DMS79 treated with DMSO at 0.1 percent for 48 hours (cell line): ENCODE measurements around the gene TXNDC12.
"Not testable (repeated sequence)": the region's sequence is repeated elsewhere in the genome, so short reads cannot be mapped to it uniquely, and the experiment has no call there.

Experiments used
- DNase-seq: peaks from one replicate; lab custom pipeline; 2025; lab: John Stamatoyannopoulos, UW

The TXNDC12 gene

DNA sequence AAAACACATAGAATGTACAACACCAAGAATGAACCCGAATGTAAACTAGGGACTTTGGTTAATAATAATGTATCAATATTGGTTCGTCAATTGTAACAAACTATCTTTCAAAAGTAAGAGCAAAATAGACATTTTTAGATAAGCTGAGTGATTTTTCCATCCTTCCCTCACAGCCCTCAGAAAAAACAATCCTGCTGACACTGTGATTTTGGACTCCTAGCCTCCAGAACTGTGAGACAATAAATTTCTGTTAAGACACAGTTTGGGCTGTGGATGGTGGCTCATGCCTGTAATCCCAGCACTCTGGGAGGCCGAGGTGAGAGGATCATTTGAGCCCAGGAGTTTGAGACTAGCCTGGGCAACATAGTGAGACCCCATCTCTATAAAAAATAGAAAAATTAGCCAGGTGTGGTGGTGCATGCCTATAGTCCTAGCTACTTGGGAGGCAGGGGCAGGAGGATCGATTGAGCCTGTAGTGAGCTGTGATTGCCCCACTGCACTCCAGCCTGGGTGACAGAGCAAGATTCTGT, 9.3 kb downstream of the TXNDC12 start:
- not testable (repeated sequence) for DNase-seq

DNA sequence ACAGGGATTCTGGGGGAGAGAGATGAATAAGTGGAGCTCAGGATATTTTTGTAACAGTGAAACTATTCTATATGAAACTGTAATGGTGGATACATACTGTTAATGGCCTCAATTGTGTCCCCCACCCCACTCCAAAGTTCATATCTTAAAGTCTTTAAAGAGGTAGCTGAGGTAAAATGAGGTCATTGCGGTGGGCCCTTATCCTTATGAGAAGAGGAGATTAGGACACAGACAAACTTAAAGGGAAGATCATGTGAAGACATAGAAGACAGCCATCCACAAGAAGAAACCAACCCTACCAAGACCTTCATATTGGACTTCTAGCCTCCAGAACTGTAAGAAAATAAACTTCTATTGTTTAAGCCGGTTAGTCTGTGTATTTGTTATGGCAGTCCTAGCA, 9.8 kb downstream of the TXNDC12 start:
- no peak for DNase-seq

DNA sequence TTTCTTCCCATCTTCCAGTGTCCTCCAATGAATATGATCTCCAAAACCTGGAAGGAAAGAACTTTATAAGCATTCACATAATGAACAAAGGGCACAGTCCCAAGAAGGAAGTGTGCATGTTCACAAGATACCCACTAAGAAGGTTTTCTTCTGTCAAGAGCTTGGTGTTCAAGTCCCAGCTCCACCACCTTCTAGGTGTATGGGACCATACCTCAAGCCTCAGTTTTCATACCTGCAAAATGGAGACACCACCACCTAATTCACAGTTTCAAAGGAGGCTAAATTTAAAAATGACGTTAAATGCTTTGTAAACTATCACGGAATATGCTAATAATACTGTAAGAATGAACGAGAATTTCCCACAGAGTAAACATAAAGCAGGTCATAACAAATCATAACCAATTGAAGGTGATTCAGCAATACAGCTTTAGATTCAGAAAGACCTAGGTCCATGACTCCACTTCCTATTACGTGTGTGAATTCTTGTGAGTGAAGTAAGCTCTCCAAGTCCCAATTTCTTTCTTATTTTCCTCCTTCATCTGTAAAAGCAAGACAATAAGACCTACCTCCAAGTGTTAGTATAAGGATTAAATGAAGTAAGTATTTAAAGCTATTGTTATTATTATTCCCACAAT, 13.3 kb downstream of the TXNDC12 start:
- DNase-seq: no peak

DNA sequence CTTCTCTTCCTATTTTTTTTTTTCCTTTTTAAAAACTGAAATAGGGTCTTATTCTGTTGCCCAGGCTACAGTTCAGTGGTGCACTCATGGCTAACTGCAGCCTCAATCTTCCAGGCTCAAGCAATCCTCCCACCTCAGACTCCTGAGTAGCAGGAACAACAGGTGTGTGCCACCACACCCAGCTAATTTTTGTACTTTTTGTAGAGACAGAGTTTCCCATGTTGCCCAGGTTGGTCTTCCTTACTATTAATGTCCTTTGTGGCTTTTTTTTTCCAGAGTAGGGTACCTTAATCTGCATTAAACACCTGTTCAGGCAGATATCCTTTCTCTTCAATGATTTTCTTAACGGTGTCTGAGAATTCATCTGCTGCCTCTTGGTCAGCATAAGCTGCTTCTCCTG, 17.1 kb downstream of the TXNDC12 start:
- DNase-seq: no peak

GRCh38 chr1:52037402-52037814, 17.6 kb downstream of the TXNDC12 start:
- no peak for DNase-seq

DNA sequence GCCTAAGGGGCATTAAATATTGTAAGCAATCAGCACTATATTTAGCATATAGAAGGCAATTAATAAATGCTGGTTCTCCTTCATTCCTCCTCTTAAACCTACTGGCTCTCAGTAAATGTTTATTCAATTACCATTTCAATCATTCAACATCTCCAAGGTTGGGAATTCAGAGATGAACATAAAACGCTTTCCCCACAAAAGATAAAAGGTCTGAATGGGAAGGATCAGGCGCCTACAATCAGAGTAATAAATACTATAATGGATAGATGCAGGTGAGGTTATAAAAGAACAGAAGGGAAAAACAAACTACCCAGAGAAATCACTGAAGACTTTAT, 21.0 kb downstream of the TXNDC12 start:
- no peak for DNase-seq

DNA sequence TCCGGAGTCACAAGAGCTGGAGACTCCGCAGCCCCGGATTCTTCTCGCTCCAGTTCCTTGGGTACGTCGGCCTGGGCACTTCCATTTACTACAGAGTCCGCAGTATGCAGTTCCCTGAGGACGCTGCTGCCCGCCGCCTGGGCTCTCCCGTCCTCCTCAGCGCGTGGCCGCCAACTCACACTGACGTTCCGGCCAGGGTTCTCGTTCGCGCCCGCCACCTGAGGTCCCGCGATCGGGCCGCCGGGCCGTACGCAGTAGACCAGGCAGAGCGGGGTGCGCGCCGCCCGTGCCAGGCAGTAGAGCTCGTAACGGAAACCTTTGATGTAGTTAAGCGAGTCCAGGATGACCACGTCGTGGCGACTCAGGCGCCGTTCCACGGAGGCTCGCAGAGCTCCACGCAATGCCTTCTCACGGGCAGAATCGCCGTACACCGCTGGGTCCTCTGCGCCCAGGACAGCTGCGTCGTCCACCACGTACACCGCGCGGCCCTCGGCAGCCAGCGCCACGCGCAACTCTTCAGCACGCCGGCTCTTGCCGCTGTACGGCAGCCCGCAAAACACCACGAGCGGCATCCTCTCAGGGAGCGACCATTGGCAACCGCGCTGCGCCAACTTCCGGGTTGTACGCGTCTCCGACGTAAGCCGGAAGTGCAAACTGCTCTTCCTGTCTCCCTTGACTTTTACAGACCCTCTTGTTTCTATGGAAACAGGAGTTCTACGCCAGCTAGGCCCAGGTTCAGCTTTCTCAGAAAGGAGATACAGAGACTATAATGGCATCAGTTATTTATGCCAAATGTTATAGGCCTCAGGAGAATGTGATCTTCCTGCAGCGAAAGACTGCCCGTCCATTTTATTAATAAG, 21.6 kb downstream of the TXNDC12 start, which contains the start of gene KTI12:
KTI12 (minus strand) TSS at position 621 of the 860 bp plus-strand sequence; CDS start at position 572, 49 bp downstream.
- DNase-seq: peak; percentile 87

DNA sequence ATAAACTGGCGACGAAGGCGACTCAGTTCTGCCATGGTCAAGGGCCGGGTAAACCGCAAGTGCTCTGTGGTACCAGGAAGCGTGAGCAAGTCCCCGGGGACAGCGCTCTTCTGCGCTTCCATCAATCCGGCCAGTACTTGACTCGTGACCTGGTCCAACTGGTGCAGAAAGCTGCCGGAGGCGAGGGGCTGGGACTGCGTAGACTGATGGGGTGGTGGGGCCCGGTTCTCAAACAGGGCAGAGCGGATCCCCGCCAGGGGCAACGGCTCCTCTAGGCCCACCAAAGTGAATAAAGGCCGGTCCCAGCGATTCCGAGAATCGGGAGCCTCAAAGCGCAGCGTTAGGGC, 22.2 kb downstream of the TXNDC12 start:
- peak; percentile 65 for DNase-seq

GRCh38 chr1:52032124-52032784, 22.7 kb downstream of the TXNDC12 start:
- peak; percentile 65 for DNase-seq

DNA sequence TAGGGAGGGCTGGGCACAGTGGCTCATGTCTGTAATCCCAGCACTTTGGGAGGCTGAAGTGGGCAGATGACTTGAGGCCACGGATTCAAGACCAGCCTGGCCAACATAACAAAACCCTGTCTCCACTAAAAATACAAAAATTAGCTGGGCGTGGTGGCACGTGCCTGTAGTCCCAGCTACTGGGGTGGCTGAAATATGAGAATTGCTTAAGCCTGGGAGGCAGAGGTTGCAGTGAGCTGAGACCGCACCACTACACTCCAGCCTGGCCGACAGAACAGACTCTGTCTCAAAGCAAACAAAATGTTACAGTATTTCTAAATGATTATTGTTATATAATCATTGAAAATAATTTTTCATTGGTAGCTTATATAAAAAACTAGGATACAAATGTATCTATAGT, 26.2 kb downstream of the TXNDC12 start:
- DNase-seq: not testable (repeated sequence)

GRCh38 chr1:52028328-52028727, 26.7 kb downstream of the TXNDC12 start:
- no peak for DNase-seq

DNA sequence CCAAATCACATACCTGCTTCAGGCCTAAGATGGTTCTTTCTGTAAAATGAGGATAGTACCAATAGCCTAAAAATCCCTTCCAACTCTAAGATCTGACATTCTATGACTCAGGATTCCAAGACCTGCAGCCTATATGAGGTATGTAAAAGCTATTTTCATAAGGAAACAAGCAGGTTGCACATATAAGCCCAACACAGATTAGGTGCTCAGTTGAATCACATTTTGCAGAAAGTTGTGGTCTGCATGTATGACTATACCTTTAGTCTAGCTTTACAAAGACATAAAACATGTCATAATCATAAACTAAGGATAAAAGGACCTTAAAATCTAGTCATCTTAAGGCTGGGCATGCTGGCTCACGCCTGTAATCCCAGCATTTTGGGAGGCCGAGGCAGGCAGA, 28.7 kb downstream of the TXNDC12 start:
- no peak for DNase-seq

GRCh38 chr1:52022133-52022532, 32.9 kb downstream of the TXNDC12 start:
- DNase-seq: no peak

DNA sequence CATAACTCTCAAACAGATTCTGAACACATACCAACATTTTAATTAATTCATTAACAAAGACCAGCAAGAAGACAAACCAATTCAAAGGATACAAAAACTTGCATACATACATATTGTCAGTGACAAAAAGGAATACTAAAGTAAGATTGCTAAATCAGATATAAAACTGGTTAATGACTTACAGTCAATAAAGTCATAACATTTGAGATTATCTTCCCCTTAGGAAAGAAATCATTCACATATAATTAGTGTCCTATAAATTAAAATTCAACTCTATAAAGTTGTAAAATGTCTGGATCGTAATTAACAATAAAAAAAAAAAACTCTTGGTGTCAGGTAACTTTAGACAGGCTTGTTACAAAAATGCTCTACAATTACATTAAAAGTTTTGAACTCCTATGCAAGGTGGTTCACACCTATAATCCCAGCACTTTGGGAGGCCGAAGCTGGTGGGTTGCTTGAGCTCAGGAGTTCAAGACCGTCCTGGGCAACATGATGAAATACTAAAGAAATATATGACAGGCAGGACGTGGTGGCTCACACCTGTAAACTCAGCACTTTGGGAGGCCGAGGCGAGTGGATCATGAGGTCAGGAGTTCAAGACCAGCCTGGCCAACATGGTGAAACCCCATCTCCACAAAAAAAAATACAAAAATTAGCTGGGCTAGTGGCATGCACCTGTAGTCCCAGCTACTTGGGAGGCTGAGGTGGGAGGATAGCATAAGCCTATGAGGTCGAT, 46.8 kb downstream of the TXNDC12 start:
- no peak for DNase-seq

DNA sequence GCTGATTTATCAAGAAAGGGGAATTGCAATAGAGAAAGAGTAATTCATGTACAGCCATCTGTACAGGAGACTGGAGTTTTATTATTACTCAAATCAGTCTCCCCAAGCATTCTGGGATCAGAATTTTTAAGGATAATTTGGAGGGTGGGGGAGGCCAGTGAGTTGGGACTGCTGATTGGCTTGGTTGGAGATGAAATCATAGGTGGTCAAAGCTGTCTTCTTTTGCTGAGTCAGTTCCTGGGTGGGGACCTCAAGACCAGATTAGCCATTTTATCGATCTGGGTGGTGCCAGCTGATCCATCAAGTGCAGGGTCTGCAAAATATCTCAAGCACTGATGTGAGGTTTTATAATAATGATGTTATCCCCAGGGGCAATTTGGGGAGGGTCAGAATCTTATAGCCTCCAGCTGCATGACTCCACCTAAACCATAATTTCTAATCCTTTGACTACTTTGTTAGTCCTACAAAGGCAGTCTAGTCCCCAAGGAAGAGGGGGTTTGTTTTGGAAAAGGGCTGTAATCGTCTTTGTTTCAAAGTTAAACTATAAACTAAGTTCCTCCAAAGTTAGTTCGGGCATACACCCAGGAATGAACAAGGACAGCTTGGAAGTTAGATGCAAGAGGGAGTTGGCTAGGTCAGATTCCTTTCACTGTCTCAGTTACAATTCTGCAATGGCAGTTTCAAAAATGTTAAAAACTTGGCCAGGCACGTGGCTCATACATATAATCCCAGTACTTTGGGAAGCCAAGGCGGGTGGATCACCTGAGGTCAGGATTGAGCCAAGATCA, 47.6 kb downstream of the TXNDC12 start:
- no peak for DNase-seq

DNA sequence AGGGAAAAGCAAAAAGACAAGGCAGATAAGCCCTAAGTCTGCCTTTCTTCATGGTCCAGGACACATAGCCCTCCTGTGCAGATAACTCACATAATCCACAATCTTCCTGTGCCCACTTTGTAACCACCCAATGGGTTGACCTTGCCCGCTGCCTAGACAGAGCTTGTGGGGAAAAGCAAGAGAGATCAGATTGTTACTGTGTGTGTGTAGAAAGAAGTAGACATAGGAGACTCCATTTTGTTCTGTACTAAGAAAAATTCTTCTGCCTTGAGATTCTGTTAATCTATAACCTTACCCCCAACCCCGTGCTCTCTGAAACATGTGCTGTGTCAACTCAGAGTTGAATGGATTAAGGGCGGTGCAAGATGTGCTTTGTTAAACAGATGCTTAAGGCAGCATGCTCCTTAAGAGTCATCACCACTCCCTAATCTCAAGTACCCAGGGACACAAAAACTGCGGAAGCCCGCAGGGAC, 48.9 kb downstream of the TXNDC12 start:
- DNase-seq: not testable (repeated sequence)

DNA sequence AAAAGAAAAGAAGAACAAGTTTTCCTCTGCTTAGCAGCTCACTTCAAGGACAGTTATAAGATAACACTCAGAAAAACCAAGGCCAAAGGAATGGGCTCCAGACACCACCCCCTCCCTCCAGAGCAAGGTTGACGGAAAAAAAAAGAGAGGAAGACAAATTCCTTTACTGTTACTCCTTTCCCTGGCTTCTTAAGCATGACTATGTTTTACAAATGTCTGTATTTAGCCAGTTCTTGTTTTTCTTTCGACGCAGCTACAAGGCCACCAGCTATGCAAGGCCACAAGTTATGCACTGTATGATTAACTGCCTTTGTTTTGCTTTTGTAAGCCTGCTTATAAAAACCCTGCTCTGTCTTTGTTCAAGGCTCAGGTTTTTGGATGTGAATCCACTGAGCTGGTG, 49.4 kb downstream of the TXNDC12 start:
- not testable (repeated sequence) for DNase-seq

- DNase-seq: no peak
Observed at GRCh38 chr1:52003877-52004276, 51.1 kb downstream of the TXNDC12 start.

DNA sequence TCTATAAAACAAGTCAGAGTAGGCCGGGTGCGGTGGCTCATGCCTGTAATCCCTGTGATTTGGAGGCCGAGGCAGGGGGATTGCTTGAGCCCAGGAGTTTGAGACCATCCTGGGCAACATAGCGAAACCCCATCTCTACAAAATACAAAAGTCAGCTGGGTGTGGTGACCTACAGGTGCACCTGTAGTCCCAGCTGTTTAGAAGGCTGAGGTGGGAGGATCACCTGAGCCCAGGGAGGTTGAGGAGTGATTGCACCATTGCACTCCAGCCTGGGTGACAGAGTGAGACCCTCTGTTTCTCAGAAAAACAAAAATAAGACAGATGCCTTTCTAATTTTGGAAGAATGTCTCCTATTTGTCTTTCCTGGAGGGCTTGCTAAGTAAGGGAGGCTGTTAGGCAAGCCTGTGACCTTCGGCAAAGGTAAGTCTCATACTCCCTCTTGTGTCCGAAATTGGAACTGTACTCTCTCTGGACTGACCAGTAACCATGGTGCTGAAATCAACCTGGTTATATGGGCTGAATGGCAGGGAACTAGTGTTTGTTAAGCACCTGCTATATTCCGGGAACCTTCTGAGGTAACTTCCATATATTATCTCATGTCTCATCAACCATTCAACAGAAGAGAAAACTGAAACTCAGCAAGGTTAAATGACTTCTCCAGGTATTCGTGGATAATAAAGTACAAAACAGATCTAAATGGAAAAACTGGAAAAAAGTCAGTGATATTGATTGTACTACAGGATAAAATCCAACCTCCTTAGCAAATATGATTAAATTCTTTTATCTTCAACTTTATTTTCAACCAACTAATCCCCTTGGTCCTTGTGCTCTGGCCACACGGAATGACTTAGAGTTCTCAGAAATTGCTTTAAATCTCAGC, 52.7 kb downstream of the TXNDC12 start:
- DNase-seq: peak; percentile 88

DNA sequence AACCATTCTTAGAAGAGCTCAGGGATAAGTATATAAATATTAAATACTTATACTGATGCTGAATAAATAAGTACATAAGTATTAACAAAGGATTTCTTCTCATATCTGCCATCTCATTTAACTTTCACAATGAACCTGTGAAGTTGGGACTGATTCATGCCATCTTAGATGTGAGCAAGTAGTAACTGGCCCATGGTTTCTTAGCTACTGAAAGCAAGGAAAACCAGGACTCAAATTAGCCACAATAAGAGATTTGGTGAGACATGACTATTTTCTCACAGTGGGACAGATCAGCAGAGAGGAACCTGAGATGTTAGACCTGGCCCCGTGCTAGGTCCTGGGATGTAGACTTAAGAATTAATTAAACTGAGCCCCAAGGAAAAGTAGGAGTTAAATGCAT, 56.3 kb downstream of the TXNDC12 start:
- DNase-seq: no peak
